PC-3 (cell line): ENCODE data around the gene RTN4RL1. TPM values are rescaled to one million over a fixed set of nuclear protein-coding genes. Genes with fewer than 3 reads are reported as not detected.

Source experiments
- microRNA-seq: library from miRNA; unstranded; fragments of <30 nt; microRNA quantifications from one replicate; pipeline ENCODE4 v1.1.0, GENCODE V29; 2020; ENCODE audit not compliant: unreplicated experiment
- total RNA-seq: library from RNA; depleted of rRNA; stranded (reverse); fragments of >200 nt; gene quantifications from 2 replicates; pipeline ENCODE4 v1.2.3, GENCODE V29; 2014; rRNA removed

The RTN4RL1 gene
- total RNA-seq, 1 experiment from 2014 or later, result 6.9 TPM

Small RNA genes within 50 kb of the gene (microRNA-seq; reads per million reads assigned to microRNA genes)
- 84.9 reads per million, percentile 62 among the genes with 10 or more reads in this experiment for gene MIR132
- gene MIR212, result 2.0 reads per million

Other genes with a start within 250 kb of the RTN4RL1 start
- gene SMYD4, start 195.4 kb downstream of the RTN4RL1 start, total RNA-seq, result 8.1 and 9.3 TPM in 2 replicates
- gene RPA1, start 195.3 kb downstream of the RTN4RL1 start, total RNA-seq, result 69.1 and 75.5 TPM in 2 replicates
- gene DPH1, start 4.8 kb upstream of the RTN4RL1 start, total RNA-seq, result 47.9 and 57.4 TPM in 2 replicates
- gene OVCA2, start 16.7 kb upstream of the RTN4RL1 start, total RNA-seq, result 45.7 and 58.6 TPM in 2 replicates
- gene HIC1, start 29.8 kb upstream of the RTN4RL1 start, total RNA-seq, result 2.0 and 4.4 TPM in 2 replicates